Prostate gland (tissue), 2 donors: ENCODE results near the gene ZFAND3.

Experiments used
- POLR2A ChIP-seq: fragments of 450-650 bp; IDR thresholded peaks from one replicate; pipeline ENCODE4 v1.6.1; 2016; ENCODE audit warnings: antibody characterized with exemption, mild to moderate bottlenecking
- TF ChIP-seq, protein P1 (sequence below), 4 experiments: fragments of 200-600 bp in 2 of 4; fragments of 450-650 bp in 2 of 4; sonication (generic) in 2 of 4; IDR thresholded peaks; 1 replicate in 3 of 4; 2 replicates in 1 of 4; pipeline ENCODE4 v1.5.1; 2016 to 2019; ENCODE audit warnings: antibody characterized with exemption in 4 of 4, mild to moderate bottlenecking in 2 of 4, moderate library complexity in 2 of 4

DNA sequence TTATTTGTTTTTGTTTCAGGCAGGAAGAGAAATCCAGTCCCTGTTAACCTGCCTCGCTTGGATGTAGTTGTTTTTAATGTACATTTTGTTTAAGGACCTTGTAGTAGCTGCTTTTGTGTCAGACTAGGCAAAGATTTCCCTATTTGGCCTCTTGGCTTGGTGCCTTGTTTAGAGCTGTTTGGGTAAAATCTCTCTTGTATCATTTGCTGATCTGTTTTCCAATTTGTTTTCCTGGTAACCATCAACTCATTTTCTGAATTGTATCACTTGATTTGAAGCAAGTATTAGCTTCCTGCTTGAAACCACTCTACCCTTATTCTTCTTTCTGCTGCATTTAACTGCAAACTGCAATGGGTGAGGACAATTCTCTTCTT lies 160.7 kb downstream of the ZFAND3 start:
- TF ChIP-seq, protein P1, sequence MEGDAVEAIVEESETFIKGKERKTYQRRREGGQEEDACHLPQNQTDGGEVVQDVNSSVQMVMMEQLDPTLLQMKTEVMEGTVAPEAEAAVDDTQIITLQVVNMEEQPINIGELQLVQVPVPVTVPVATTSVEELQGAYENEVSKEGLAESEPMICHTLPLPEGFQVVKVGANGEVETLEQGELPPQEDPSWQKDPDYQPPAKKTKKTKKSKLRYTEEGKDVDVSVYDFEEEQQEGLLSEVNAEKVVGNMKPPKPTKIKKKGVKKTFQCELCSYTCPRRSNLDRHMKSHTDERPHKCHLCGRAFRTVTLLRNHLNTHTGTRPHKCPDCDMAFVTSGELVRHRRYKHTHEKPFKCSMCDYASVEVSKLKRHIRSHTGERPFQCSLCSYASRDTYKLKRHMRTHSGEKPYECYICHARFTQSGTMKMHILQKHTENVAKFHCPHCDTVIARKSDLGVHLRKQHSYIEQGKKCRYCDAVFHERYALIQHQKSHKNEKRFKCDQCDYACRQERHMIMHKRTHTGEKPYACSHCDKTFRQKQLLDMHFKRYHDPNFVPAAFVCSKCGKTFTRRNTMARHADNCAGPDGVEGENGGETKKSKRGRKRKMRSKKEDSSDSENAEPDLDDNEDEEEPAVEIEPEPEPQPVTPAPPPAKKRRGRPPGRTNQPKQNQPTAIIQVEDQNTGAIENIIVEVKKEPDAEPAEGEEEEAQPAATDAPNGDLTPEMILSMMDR (IDR thresholded peaks at IDR 0.05): no peak
- TF ChIP-seq POLR2A: no peak
